GM18907 (cell line): ENCODE results near the gene DUX4.
"Not testable (repeated sequence)": the region's sequence is repeated elsewhere in the genome, so short reads cannot be mapped to it uniquely, and the experiment has no call there.

Experiments
- ATAC-seq: cut with Tn5 transposase; IDR thresholded peaks from one replicate; pipeline ENCODE4 v1.9.1; 2021; ENCODE audit warnings: mild to moderate bottlenecking, moderate library complexity; ENCODE audit not compliant: unreplicated experiment

Gene DUX4

GRCh38 chr4:190173428-190173827, at the start of gene DUX4:
Gene DUX4, plus strand, starts transcription at chr4:190173774. Its CDS starts 0 bp downstream, at chr4:190173774.
- not testable (repeated sequence) for ATAC-seq

DNA sequence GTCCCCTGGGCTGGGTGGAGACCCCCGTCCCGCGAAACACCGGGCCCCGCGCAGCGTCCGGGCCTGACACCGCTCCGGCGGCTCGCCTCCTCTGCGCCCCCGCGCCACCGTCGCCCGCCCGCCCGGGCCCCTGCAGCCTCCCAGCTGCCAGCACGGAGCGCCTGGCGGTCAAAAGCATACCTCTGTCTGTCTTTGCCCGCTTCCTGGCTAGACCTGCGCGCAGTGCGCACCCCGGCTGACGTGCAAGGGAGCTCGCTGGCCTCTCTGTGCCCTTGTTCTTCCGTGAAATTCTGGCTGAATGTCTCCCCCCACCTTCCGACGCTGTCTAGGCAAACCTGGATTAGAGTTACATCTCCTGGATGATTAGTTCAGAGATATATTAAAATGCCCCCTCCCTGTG, 1.9 kb downstream of the DUX4 start:
- not testable (repeated sequence) for ATAC-seq

GRCh38 chr4:190177727-190178605, 4.4 kb downstream of the DUX4 start:
- peak; percentile 48 for ATAC-seq

GRCh38 chr4:190178606-190178990, 5.0 kb downstream of the DUX4 start:
- ATAC-seq, result peak; percentile 18

DNA sequence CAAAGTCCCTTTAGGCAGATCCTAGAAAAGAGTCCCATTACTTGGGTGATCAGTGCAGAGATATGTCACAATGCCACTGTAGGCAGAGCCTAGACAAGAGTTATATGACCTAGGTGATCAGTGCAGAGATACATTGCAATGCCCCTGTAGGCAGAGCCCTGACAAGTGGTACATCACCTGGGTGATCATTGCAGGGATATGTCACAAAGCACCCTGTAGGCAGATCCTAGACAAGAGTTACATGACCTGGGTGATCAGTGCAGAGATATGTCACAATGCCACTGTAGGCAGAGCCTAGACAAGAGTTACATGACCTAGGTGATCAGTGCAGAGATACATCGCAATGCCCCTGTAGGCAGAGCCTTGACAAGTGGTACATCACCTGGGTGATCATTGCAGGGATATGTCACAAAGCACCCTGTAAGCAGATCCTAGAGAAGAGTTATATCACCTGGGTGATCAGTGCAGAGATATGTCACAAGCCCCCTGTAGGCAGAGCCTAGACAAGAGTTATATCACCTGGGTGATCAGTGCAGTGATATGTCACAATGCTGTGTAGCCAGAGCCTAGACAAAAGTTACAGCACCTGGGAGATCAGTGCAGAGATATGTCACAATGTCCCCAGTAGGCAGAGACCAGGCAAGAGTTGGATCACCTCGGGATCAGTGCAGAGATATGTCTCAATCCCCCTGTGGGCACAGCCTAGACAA, 5.6 kb downstream of the DUX4 start:
- ATAC-seq, result peak; percentile 77

GRCh38 chr4:190179740-190180094, 6.1 kb downstream of the DUX4 start:
- ATAC-seq, result not testable (repeated sequence)

- not testable (repeated sequence) for ATAC-seq
These were observed 7.4 kb downstream of the DUX4 start for GRCh38 chr4:190180947-190181346.

- ATAC-seq, result not testable (repeated sequence)
These were observed 8.0 kb downstream of the DUX4 start for GRCh38 chr4:190181481-190182100.

DNA sequence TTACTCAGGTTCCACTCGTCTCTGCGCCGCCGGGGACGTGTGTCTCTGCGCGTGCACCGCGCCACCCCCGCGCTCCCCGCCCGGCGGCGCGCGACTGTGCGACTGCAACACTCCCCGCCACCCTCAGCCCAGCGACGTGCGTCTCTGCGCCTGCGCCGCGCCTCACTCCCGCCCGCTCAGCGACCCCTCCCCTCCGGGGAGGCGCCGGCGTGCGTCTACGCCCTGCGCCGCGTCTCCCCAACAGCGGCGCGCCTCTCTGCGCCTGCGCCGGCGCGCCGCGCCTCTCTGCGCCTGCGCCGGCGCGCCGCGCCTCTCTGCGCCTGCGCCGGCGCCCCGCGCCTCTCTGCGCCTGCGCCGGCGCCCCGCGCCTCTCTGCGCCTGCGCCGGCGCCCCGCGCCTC, 29.9 kb downstream of the DUX4 start:
- not testable (repeated sequence) for ATAC-seq
